ENCODE results near the gene C19orf12. TPM values are rescaled to one million over a fixed set of nuclear protein-coding genes. Genes with fewer than 3 reads are reported as not detected.

C19orf12 gene
- total and polyA plus RNA-seq, 2 of the 13 experiments (the other 11 are each of a cell fraction or from before 2014, with no cell fraction given) = 17.7 to 34.4 TPM

DNA sequence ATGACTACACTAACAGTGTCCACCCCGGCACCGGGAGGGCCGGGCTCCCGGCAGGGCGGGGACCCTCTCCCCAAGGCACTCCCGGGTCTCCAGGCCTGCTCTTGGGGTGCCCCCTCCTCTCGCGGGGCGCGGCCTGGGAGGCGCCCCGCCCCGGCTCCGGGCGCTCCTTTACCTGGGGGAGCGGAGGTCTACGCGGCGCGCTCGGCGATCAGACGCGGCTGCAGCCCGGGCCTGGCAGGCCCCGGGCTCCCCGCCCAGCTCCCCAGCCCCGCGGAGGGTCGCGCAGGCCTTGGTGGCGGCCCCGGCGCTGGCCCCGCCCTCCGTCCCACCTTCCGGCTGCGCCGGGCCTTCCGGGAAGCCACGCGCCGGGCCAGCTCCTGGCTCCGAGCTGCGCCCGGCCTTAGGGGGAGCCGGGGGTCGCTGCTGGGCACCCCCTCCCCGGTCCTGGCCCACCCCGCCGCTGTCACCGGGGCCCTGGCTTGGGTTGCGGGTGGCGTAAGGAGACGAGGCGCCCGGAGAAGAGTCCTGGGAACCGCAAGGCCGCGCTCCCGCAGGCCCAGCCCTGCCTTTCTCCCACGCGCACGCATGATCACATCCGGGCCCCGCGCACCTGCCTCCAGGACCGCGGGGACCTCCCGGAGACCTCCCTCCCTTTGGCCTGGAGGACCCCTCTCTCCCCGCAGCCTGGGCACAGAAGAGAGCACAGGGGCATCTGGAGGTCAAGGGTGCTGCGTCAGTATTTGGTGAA, at the start of gene C19orf12 (continued):
- TF ChIP-seq ASH2L (IDR thresholded peaks at IDR 0.05; ENCODE audit: insufficient read length, low read depth, low read length) (peak; percentile 40), ZNF652 (CRISPR knock-in tag; IDR thresholded peaks at IDR 0.05; ENCODE audit: borderline replicate concordance, low read depth) (no peak), MAF1 (CRISPR knock-in tag; IDR thresholded peaks at IDR 0.05; ENCODE audit: borderline replicate concordance) (no peak), ZNF296 (CRISPR knock-in tag; conservative IDR thresholded peaks at IDR 0.05) (no peak), ZNF563 (CRISPR knock-in tag; IDR thresholded peaks at IDR 0.05) (peak; percentile 66; the same call in 1 of the 2 replicates), TBP (CRISPR knock-in tag; IDR thresholded peaks at IDR 0.05) (no peak), RXRB (CRISPR knock-in tag; IDR thresholded peaks at IDR 0.05; ENCODE audit: borderline replicate concordance) (peak; percentile 27; the same call in 1 of the 2 replicates), NKX3-1 (CRISPR knock-in tag; IDR thresholded peaks at IDR 0.05) (peak; percentile 74; the same call in 1 of the 2 replicates), ETV5 (CRISPR knock-in tag; IDR thresholded peaks at IDR 0.05; ENCODE audit: borderline replicate concordance) (peak; percentile 45; the same call in 1 of the 2 replicates), FOSL1 (CRISPR knock-in tag; IDR thresholded peaks at IDR 0.05; ENCODE audit: borderline replicate concordance) (no peak), FOXM1 (CRISPR knock-in tag; IDR thresholded peaks at IDR 0.05) (no peak)
- TF ChIP-seq, protein P1, sequence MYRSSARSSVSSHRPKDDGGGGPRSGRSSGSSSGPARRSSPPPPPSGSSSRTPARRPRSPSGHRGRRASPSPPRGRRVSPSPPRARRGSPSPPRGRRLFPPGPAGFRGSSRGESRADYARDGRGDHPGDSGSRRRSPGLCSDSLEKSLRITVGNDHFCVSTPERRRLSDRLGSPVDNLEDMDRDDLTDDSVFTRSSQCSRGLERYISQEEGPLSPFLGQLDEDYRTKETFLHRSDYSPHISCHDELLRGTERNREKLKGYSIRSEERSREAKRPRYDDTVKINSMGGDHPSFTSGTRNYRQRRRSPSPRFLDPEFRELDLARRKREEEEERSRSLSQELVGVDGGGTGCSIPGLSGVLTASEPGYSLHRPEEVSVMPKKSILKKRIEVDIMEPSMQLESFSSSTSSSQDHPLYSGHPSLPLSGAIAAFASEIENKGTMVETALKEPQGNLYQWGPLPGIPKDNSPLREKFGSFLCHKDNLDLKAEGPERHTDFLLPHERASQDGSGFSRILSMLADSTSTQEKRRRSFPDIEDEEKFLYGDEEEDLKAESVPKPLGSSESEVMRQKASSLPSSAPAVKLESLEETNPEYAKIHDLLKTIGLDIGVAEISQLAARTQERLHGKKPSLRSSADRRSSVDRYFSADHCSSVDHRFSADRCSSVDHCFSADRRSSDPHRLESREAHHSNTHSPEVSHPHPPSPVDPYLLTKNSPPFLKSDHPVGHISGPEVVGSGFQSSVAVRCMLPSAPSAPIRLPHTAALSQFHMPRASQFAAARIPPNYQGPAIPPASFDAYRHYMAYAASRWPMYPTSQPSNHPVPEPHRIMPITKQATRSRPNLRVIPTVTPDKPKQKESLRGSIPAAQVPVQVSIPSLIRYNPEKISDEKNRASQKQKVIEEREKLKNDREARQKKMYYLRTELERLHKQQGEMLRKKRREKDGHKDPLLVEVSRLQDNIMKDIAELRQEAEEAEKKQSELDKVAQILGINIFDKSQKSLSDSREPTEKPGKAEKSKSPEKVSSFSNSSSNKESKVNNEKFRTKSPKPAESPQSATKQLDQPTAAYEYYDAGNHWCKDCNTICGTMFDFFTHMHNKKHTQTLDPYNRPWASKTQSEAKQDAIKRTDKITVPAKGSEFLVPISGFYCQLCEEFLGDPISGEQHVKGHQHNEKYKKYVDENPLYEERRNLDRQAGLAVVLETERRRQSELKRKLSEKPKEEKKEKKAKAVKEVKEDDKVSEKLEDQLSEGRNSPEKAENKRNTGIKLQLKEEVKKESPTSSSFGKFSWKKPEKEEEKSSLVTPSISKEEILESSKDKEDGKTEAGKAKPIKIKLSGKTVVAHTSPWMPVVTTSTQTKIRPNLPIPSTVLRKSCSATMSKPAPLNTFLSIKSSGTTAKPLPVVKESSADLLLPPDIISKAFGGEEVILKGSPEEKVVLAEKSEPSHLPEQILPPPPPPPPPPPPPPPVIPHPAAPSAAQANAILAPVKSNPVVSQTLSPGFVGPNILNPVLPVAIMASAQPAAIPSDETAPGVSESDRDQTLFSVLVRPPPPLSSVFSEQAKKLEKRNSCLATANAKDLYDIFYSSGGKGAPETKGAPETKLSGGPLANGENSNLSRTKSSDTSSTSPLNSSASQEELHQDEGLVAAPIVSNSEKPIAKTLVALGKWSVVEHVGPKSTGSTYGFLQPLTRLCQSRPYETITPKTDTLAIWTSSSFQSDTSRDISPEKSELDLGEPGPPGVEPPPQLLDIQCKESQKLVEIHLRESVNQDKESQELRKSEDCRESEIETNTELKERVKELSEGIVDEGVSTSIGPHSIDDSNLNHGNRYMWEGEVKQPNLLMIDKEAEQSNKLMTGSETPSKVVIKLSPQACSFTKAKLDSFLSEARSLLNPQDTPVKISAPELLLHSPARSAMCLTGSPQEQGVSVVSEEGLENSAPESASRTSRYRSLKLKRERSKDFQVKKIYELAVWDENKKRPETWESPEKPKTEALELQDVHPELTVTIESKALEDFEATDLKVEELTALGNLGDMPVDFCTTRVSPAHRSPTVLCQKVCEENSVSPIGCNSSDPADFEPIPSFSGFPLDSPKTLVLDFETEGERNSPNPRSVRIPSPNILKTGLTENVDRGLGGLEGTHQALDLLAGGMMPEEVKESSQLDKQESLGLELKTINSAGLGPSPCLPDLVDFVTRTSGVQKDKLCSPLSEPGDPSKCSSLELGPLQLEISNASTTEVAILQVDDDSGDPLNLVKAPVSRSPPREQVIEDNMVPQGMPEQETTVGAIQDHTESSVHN (CRISPR knock-in tag; IDR thresholded peaks at IDR 0.05) = 0 out of 2 replicates have a peak, but pooled peaks have one; percentile 22
- TF ChIP-seq, protein P2, sequence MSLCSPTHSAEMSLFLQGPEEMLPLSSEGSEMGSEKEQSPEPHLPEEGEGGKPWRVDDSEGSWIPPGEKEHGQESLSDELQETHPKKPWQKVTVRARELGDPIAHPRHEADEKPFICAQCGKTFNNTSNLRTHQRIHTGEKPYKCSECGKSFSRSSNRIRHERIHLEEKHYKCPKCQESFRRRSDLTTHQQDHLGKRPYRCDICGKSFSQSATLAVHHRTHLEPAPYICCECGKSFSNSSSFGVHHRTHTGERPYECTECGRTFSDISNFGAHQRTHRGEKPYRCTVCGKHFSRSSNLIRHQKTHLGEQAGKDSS (CRISPR knock-in tag; IDR thresholded peaks at IDR 0.05; ENCODE audit: borderline replicate concordance, low read depth) = peak; percentile 34; the same call in 1 of the 2 replicates
- TF ChIP-seq, protein P3, sequence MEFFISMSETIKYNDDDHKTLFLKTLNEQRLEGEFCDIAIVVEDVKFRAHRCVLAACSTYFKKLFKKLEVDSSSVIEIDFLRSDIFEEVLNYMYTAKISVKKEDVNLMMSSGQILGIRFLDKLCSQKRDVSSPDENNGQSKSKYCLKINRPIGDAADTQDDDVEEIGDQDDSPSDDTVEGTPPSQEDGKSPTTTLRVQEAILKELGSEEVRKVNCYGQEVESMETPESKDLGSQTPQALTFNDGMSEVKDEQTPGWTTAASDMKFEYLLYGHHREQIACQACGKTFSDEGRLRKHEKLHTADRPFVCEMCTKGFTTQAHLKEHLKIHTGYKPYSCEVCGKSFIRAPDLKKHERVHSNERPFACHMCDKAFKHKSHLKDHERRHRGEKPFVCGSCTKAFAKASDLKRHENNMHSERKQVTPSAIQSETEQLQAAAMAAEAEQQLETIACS (CRISPR knock-in tag; IDR thresholded peaks at IDR 0.05) = 0 out of 2 replicates have a peak, but pooled peaks have one; percentile 32
- TF ChIP-seq, protein P4, sequence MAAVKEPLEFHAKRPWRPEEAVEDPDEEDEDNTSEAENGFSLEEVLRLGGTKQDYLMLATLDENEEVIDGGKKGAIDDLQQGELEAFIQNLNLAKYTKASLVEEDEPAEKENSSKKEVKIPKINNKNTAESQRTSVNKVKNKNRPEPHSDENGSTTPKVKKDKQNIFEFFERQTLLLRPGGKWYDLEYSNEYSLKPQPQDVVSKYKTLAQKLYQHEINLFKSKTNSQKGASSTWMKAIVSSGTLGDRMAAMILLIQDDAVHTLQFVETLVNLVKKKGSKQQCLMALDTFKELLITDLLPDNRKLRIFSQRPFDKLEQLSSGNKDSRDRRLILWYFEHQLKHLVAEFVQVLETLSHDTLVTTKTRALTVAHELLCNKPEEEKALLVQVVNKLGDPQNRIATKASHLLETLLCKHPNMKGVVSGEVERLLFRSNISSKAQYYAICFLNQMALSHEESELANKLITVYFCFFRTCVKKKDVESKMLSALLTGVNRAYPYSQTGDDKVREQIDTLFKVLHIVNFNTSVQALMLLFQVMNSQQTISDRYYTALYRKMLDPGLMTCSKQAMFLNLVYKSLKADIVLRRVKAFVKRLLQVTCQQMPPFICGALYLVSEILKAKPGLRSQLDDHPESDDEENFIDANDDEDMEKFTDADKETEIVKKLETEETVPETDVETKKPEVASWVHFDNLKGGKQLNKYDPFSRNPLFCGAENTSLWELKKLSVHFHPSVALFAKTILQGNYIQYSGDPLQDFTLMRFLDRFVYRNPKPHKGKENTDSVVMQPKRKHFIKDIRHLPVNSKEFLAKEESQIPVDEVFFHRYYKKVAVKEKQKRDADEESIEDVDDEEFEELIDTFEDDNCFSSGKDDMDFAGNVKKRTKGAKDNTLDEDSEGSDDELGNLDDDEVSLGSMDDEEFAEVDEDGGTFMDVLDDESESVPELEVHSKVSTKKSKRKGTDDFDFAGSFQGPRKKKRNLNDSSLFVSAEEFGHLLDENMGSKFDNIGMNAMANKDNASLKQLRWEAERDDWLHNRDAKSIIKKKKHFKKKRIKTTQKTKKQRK (IDR thresholded peaks at IDR 0.05; ENCODE audit: low read length) = no peak
